Spleen (tissue), 11 donors: Measurements from ENCODE around the gene INTS3. TPM values are rescaled to one million over a fixed set of nuclear protein-coding genes. Genes with fewer than 3 reads are reported as not detected.

Experiments
- DNase-seq: peaks from one replicate; pipeline ENCODE4 v3.0.0-alpha.2; 2020
- H3K27ac ChIP-seq, 8 donors: fragments of 200-600 bp; sonication (generic) in 7 of 8; 1 replicate in 4 of 8; 2 replicates in 4 of 8; pipeline versions ENCODE4 v1.5.0 to v1.8.0; 2016 to 2021; ENCODE audit warnings: inconsistent platforms in 4 of 8, mild to moderate bottlenecking in 4 of 8, moderate library complexity in 1 of 8
- H3K27me3 ChIP-seq, 7 donors: fragments of 200-600 bp; sonication (generic) in 6 of 7; replicated peaks in 1 of 7; 1 replicate in 4 of 7; 2 replicates in 3 of 7; pipeline versions ENCODE4 v1.5.0 to v1.8.0; 2016 to 2021; ENCODE audit warnings: inconsistent platforms in 3 of 7, mild to moderate bottlenecking in 1 of 7
- H3K36me3 ChIP-seq, 6 donors: fragments of 200-600 bp; sonication (generic) in 5 of 6; 1 replicate in 4 of 6; 2 replicates in 2 of 6; pipeline versions ENCODE4 v1.5.0 to v1.8.0; 2016 to 2021; ENCODE audit warnings: inconsistent platforms in 2 of 6
- H3K4me1 ChIP-seq, 6 donors: fragments of 200-600 bp; sonication (generic) in 5 of 6; 1 replicate in 3 of 6; 2 replicates in 3 of 6; pipeline versions ENCODE4 v1.5.0 to v1.8.0; 2016 to 2021; ENCODE audit warnings: inconsistent platforms in 3 of 6
- H3K4me3 ChIP-seq, 8 donors: fragments of 200-600 bp; sonication (generic) in 7 of 8; 1 replicate in 4 of 8; 2 replicates in 4 of 8; pipeline versions ENCODE4 v1.5.0 to v1.8.0; 2016 to 2021; ENCODE audit warnings: inconsistent platforms in 4 of 8, mild to moderate bottlenecking in 4 of 8, moderate library complexity in 2 of 8
- H3K9me3 ChIP-seq, 8 donors: fragments of 200-600 bp; sonication (generic) in 7 of 8; 1 replicate in 4 of 8; 2 replicates in 4 of 8; pipeline versions ENCODE4 v1.5.0 to v1.8.0; 2016 to 2021; ENCODE audit warnings: inconsistent platforms in 4 of 8
- CTCF ChIP-seq, 11 experiments: fragments of 200-600 bp in 7 of 11; fragments of 450-650 bp in 4 of 11; sonication (generic) in 4 of 11; IDR thresholded peaks in 8 of 11; conservative IDR thresholded peaks in 3 of 11; 1 replicate in 7 of 11; 2 replicates in 4 of 11; pipeline versions ENCODE4 v1.4.0 to v1.8.0; 2016 to 2021; ENCODE audit warnings: antibody characterized with exemption in 11 of 11, inconsistent platforms in 4 of 11, mild to moderate bottlenecking in 1 of 11
- POLR2A ChIP-seq, 3 donors: fragments of 450-650 bp; IDR thresholded peaks; one replicate each; pipeline ENCODE4 v1.5.1; 2017; ENCODE audit warnings: antibody characterized with exemption in 3 of 3, mild to moderate bottlenecking in 1 of 3
- POLR2AphosphoS5 ChIP-seq, 3 donors: sonication (generic); formaldehyde crosslinking; IDR thresholded peaks; one replicate each; pipeline ENCODE4 v1.5.1; 2017; ENCODE audit warnings: antibody characterized with exemption in 3 of 3
- WGBS, 5 donors: extraction: QIAGEN DNeasy Blood & Tissue Kit in 3 of 5; methylation state at CpG; one replicate each; pipeline versions ENCODE4 v1.1.5 to v1.1.7; 2013 to 2018; 5-methylcytosine and 5-hydroxymethylcytosine counted together
- intact Hi-C: fragments of 100-400 bp; cut with DNase I; formaldehyde crosslinking; loops from one replicate; pipeline ENCODE4 v1.15.0; 2023; ENCODE audit warnings: low total_unique reads
- polyA plus RNA-seq, 3 donors: library from polyadenylated mRNA; stranded (reverse); fragments of 200-250 nt; gene quantifications; one replicate each; pipeline ENCODE4 v1.2.1, GENCODE V29; 2013
- total RNA-seq, 7 donors: library from RNA; depleted of rRNA in 3 of 7; stranded (reverse); fragments of >200 nt in 3 of 7; fragmentation: NEBNext Ultra II Directional in 4 of 7; extraction: Animal tissue kit (Norgen Biotek cat#: 25700) in 4 of 7; gene quantifications; one replicate each; pipeline versions ENCODE4 v1.1.0 to v1.2.1, GENCODE V29; 2016 to 2021
- donor health status: healthy with polysubstance abuse.
- donor health status: DM: no; HTN: no; CAD: no; lungs with moderate emphysema.
- donor health status: DM: no; HTN: no; CAD: no.
- donor health status: Bipolar disorder and iron deficiency.
- donor health status: healthy.
- donor health status: DM: no; HTN: no; CAD: no.
- donor health status: DM: yes; HTN: yes; CAD: no.

INTS3 gene
- total and polyA plus RNA-seq, 10 donors, result 24.7 to 66.2 (median 47.9) TPM

- WGBS, 5 donors, result 31 to 43% (median 38%) methylated on average over 5 of the region's 5 CpGs
- Histone ChIP-seq H3K4me1 (peaks cover 8 to 49% (median 35%) of the 10 kb centered on the region in 6 donors), H3K9me3 (no peaks in the 10 kb centered on the region), H3K4me3 (no peak overlapping the region), H3K27ac (peak overlapping the region; percentile 10 to 90 (median 82)), H3K36me3 (peaks cover 0 to 59% (median 30%) of the 10 kb centered on the region in 6 donors), H3K27me3 (no peaks in the 10 kb centered on the region)
- TF ChIP-seq CTCF (IDR thresholded peaks at IDR 0.05 in 8 of 11, conservative IDR thresholded peaks at IDR 0.05 in 3 of 11) (no peak), POLR2AphosphoS5 (IDR thresholded peaks at IDR 0.05) (peak in 2 of 3 donors; percentile 28 to 89)
- intact Hi-C loops, result no loop called here
- DNase-seq, result peak; percentile 83
These were observed 77.3 kb downstream of the INTS3 start for GRCh38 chr1:153805042-153805745.

GRCh38 chr1:153805886-153806719 lies 78.3 kb downstream of the INTS3 start:
- intact Hi-C loops, result no loop called here
- H3K36me3 ChIP-seq, result peaks cover 0 to 66% (median 40%) of the 10 kb centered on the region in 6 donors
- TF ChIP-seq POLR2A (IDR thresholded peaks at IDR 0.05) (no peak), CTCF (IDR thresholded peaks at IDR 0.05 in 8 of 11, conservative IDR thresholded peaks at IDR 0.05 in 3 of 11) (no peak)
- H3K9me3 ChIP-seq, result no peaks in the 10 kb centered on the region
- WGBS, 5 donors, result 65 to 84% (median 68%) methylated on average over 11 of the region's 11 CpGs
- H3K27ac ChIP-seq, result peak overlapping the region; percentile 10 to 90 (median 82)
- peaks cover 8 to 49% (median 35%) of the 10 kb centered on the region in 6 donors for H3K4me1 ChIP-seq
- no peak overlapping the region for H3K4me3 ChIP-seq
- no peaks in the 10 kb centered on the region for H3K27me3 ChIP-seq
- DNase-seq, result no peak

- TF ChIP-seq POLR2A (IDR thresholded peaks at IDR 0.05) (no peak), CTCF (IDR thresholded peaks at IDR 0.05 in 8 of 11, conservative IDR thresholded peaks at IDR 0.05 in 3 of 11) (no peak), POLR2AphosphoS5 (IDR thresholded peaks at IDR 0.05) (no peak)
- WGBS, 5 donors, result 93 to 97% (median 95%) methylated on average over 13 of the region's 13 CpGs
- Histone ChIP-seq H3K4me1 (peaks cover 0 to 17% (median under 1%) of the 10 kb centered on the region in 6 donors), H3K27ac (no peak overlapping the region), H3K4me3 (no peak overlapping the region), H3K27me3 (no peaks in the 10 kb centered on the region), H3K36me3 (peaks cover 0 to 84% (median 72%) of the 10 kb centered on the region in 6 donors), H3K9me3 (no peaks in the 10 kb centered on the region)
- no peak for DNase-seq
- intact Hi-C loops, result no loop called here
These were observed 88.5 kb downstream of the INTS3 start for GRCh38 chr1:153816283-153816889.
